Measurements from ENCODE around the gene ZBED5.

DNA sequence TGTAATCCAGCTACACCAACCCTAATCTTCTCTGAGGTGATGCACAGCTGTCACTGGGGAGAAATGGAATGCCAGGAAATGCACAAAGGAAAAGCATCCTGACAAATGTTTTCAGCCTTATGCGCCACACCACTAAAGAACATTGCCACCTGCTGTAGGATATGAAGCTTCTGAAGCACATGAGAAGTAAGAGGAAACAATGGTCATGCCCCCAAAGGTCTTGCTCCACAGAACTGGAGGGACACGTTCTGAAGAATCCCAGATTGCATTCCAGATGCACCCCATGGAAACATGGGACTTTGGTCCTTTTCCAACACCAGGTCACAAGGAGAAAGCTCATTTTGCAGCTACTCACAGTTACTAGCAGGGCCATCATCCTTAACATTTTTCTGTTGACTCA, 48.7 kb upstream of the ZBED5 start:
- TF ChIP-seq, protein P1, sequence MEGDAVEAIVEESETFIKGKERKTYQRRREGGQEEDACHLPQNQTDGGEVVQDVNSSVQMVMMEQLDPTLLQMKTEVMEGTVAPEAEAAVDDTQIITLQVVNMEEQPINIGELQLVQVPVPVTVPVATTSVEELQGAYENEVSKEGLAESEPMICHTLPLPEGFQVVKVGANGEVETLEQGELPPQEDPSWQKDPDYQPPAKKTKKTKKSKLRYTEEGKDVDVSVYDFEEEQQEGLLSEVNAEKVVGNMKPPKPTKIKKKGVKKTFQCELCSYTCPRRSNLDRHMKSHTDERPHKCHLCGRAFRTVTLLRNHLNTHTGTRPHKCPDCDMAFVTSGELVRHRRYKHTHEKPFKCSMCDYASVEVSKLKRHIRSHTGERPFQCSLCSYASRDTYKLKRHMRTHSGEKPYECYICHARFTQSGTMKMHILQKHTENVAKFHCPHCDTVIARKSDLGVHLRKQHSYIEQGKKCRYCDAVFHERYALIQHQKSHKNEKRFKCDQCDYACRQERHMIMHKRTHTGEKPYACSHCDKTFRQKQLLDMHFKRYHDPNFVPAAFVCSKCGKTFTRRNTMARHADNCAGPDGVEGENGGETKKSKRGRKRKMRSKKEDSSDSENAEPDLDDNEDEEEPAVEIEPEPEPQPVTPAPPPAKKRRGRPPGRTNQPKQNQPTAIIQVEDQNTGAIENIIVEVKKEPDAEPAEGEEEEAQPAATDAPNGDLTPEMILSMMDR (IDR thresholded peaks at IDR 0.05) = peak in 2 of 3 experiments; percentile 18 to 38
- TF ChIP-seq POLR2AphosphoS5 (IDR thresholded peaks at IDR 0.05) (no peak), POLR2A (IDR thresholded peaks at IDR 0.05; ENCODE audit: low read depth) (no peak), EP300 (IDR thresholded peaks at IDR 0.05) (no peak)
